Measurements from ENCODE around the gene LYRM4.

Gene LYRM4

DNA sequence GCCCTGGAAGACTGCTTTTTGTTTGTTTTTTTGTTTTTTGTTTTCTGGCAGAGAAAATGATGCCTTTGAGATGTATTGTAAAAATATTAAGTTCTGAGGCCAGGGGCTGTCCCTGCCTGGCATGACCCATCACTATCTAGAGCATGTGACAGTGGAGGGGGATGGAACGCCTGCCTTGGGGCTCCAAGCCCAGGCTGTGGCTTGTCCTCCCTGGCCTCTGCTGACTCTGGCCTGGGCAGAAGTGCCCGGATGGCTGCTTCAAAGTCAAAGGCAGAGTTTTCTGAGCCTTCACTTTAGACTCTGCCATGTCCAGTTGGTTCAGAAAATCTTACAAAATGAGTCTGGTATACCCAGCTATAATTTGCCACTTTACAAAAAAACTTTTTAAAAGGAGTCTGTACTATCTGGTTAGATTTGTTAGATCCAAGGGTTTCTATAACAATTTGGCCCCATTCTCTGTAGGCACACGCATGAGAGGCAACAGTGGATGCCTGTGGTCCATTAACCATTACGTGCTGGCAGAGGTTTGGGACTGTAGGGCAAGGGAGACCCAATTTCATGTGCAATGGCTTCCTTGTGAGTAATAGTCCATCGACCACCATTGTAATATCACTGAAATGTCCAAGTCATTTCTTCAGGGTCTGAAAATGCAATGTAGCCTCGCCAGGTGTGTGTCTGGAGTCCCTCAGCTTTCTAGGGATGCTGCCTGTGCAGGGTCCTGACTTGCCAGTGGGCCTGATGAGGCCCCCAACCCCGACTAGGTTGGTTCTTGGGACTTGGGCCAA is 167.3 kb downstream of the LYRM4 start:
- ChIA-PET CTCF (no interaction called here), POLR2A (no interaction called here)
- TF ChIP-seq CTCF (IDR thresholded peaks at IDR 0.05; ENCODE audit: insufficient read depth, low read length, missing control alignments), result no peak

DNA sequence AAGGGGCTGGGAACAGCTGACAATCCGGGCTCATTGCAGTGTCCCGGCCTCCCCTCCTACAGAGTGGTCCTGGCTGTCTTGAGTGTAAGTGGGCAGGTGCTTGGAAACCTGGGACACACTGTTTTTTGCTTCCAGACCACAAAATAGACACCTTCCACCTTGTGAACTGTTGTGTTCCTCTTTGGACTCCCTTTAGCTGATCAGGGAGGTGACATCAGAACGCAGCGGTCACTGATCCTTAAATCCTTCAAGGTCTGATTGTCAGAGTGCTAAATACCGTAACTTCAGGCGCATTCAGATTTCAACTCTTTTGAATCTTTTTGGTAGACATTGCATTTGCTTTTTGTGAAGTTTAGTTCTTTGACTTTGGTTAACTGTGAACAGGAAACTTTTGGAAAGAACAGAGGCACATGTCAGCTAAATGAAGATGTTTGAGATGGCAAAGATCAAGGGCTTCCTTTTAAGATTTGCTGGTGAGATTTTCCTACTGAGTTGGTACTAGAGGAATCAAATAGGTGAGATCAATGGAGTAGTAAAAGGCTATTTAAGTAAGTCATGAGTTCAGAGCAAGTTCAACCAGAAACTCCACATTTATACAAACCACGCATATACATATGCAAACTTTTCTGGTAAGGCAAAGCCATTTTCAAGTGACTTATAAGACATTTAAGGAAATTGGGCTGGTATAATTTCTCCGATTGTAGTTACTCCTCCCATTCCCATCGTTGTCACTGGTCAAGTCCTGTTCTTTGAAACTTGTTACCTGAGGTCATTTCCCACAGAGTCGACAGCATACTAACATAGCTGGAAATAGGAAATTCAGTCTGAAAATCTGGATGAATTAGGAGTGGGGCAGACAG is 169.3 kb downstream of the LYRM4 start:
- ChIA-PET CTCF (interaction anchor here (0.8 kb wide), 2 partner anchors 10 to 52 kb away, joined by 3 read pairs; no protein-coding TSS in a partner anchor), POLR2A (no interaction called here)
- H3K4me3 ChIP-seq (ENCODE audit: low read depth, low read length), result no peak overlapping the region
- DNase-seq (ENCODE audit: low read depth, low spot score), result no peak
- TF ChIP-seq CTCF (IDR thresholded peaks at IDR 0.05; ENCODE audit: insufficient read depth, low read length, missing control alignments), result no peak

More for the DNA sequence above, 167.3 kb downstream of the LYRM4 start:
- no peak overlapping the region for H3K4me3 ChIP-seq (ENCODE audit: low read depth, low read length)
- DNase-seq (ENCODE audit: low read depth, low spot score), result no peak

DNA sequence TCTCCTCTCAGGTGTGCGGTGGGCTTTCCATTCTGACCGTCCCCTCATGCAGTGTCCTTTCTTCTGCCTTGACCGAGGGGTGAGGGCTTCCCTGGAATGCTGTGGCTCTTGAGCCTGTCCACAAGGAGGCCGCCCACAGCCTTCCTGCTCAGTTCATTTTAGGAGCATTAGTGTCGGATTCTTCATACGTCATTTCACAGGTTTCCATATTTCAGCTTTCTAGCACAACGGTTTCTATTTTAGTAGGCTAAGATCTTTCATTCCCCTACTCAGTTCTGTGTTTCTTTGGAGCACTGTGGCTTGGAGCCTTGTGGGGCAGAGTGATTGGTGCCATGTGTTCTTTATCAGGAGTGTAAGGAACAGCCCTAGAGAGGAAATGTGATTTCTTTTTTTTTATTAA is 170.1 kb downstream of the LYRM4 start:
- CTCF ChIA-PET, result interaction anchor here (0.7 kb wide), 1 partner anchor 8 kb away, joined by 3 read pairs; no protein-coding TSS in a partner anchor
- no peak for TF ChIP-seq CTCF (IDR thresholded peaks at IDR 0.05; ENCODE audit: insufficient read depth, low read length, missing control alignments)
- H3K4me3 ChIP-seq (ENCODE audit: low read depth, low read length), result no peak overlapping the region
- DNase-seq (ENCODE audit: low read depth, low spot score), result no peak
- POLR2A ChIA-PET, result no interaction called here

DNA sequence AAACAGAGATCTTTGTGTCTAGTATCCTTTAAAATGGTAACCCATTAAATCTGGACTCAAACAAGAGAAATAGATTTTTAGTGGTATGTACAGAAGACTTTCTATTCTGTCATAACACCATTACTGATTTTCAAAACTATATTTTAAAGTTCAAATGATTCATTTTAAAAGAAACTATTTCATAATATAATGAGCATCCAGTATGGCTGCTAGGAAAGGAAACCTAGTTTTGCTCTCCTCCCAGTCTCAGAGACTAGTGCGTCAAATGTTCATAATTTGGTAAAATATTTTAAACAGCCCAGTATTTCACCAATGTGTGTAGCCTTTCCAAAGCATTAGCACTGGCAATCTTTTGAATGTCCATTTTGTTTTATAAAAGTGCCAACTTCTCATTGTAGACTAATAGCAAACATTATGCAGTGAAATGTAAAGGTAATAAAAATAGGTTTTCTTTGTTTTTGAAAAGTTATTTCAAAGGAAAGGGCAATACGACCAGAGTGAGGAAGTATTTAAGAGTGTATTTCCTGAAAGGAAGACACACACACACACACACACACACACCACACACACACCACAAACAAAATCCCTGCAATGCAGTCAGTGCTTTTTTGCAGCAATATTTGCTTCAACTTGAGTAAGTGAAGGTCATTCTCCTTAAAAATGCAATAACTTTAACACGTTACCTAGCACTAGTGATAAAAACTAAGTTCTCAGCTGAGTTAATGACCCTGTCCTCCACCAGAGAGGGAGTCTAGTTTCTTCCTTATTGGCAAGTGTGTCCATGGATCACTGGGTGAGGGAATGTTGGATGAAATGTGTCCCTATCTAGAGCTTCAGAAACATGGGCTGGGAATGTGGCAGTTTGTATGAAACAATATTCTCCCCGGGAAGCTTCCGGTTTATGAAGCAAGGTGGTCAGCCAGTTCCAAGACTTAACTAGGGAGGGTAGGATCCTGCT is 171.0 kb downstream of the LYRM4 start:
- POLR2A ChIA-PET, result interaction anchor here (0.7 kb wide), 1 partner anchor 38 kb away, joined by 3 read pairs; no protein-coding TSS in a partner anchor

DNA sequence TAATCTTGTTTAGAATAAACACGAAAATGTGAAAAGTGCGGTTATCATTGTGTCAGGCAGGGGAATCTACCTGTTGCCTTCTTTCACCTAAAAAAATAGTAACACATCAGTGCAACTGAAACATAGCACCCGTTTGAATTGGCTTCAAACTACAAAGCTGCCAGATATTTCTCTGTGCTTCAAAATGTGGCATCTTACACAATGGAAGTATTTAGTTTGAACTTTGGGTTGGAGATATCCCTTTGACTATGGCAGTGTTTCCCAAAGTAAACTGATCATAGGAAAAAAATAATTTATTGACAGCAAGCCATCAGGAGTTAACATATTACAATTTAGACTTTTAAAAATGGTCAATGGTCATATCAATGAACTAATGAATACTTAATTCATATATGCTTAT is 172.0 kb downstream of the LYRM4 start:
- ChIA-PET CTCF (interaction anchor here (1.1 kb wide), 1 partner anchor 58 kb away, joined by 3 read pairs; no protein-coding TSS in a partner anchor), POLR2A (no interaction called here)
- no peak overlapping the region for H3K4me3 ChIP-seq (ENCODE audit: low read depth, low read length)
- no peak for DNase-seq (ENCODE audit: low read depth, low spot score)
- no peak for TF ChIP-seq CTCF (IDR thresholded peaks at IDR 0.05; ENCODE audit: insufficient read depth, low read length, missing control alignments)

More for the DNA sequence above, 171.0 kb downstream of the LYRM4 start:
- TF ChIP-seq CTCF (IDR thresholded peaks at IDR 0.05; ENCODE audit: insufficient read depth, low read length, missing control alignments), result no peak
- DNase-seq (ENCODE audit: low read depth, low spot score), result no peak
- no peak overlapping the region for H3K4me3 ChIP-seq (ENCODE audit: low read depth, low read length)
- CTCF ChIA-PET, result interaction anchor here (0.7 kb wide), 1 partner anchor 7 kb away, joined by 3 read pairs; no protein-coding TSS in a partner anchor

All from AG04449 (cell line).